OCI-LY7 (cell line): ENCODE data around the gene CYP2D6.

Source experiments
- CTCF ChIP-seq: fragments of 200-600 bp; sonication (generic); conservative IDR thresholded peaks from 2 replicates; pipeline ENCODE4 v1.5.1; 2014; ENCODE audit warnings: mild to moderate bottlenecking, antibody characterized with exemption, low read length, moderate library complexity, mixed read lengths
- EZH2phosphoT487 ChIP-seq: fragments of 200-600 bp; sonication (generic); IDR thresholded peaks from 2 replicates; pipeline ENCODE4 v1.6.1; 2018; ENCODE audit warnings: low read depth, borderline replicate concordance, mild to moderate bottlenecking, mixed run types, antibody characterized with exemption, low read length, moderate library complexity, mixed read lengths

GRCh38 chr22:42172773-42173172 is 42.2 kb upstream of the CYP2D6 start:
- TF ChIP-seq CTCF (no peak), EZH2phosphoT487 (no peak)
